GM10266 (cell line): ENCODE data around the gene ALDOB.

Source experiments
- DNase-seq: peaks from one replicate; pipeline ENCODE4 v3.0.0; 2012; ENCODE audit errors: extremely low spot score
- TF ChIP-seq, protein P1 (sequence below): IDR thresholded peaks from 2 replicates; pipeline ENCODE4 v1.5.1; 2012; ENCODE audit warnings: mild to moderate bottlenecking, low read depth; ENCODE audit not compliant: control insufficient read depth, insufficient read depth; ENCODE audit errors: missing control alignments

The ALDOB gene

DNA sequence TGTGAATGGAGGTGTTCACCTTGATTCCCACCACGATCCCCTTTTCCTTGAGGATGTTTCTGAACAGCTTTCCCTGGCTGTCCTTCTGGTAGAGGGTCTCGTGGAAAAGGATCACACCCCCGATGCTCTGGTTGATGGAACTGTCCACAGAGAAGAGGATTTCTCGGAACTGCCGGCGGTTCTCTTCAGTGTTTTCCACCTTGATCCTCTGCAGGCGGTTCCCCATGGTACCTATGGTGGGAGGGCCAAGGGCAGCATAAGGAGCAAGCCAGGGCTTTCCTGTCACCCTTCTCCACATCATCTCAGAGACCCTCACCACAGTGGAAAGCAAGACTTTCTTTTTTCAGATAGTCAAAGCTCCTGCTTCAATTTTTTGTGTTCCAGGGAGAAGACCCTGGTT, 5.8 kb downstream of the ALDOB start:
- TF ChIP-seq, protein P1, sequence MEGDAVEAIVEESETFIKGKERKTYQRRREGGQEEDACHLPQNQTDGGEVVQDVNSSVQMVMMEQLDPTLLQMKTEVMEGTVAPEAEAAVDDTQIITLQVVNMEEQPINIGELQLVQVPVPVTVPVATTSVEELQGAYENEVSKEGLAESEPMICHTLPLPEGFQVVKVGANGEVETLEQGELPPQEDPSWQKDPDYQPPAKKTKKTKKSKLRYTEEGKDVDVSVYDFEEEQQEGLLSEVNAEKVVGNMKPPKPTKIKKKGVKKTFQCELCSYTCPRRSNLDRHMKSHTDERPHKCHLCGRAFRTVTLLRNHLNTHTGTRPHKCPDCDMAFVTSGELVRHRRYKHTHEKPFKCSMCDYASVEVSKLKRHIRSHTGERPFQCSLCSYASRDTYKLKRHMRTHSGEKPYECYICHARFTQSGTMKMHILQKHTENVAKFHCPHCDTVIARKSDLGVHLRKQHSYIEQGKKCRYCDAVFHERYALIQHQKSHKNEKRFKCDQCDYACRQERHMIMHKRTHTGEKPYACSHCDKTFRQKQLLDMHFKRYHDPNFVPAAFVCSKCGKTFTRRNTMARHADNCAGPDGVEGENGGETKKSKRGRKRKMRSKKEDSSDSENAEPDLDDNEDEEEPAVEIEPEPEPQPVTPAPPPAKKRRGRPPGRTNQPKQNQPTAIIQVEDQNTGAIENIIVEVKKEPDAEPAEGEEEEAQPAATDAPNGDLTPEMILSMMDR: no peak
- DNase-seq: no peak

- TF ChIP-seq, protein P1: no peak
- DNase-seq: no peak
These were observed 6.7 kb downstream of the ALDOB start for GRCh38 chr9:101428909-101429308.

DNA sequence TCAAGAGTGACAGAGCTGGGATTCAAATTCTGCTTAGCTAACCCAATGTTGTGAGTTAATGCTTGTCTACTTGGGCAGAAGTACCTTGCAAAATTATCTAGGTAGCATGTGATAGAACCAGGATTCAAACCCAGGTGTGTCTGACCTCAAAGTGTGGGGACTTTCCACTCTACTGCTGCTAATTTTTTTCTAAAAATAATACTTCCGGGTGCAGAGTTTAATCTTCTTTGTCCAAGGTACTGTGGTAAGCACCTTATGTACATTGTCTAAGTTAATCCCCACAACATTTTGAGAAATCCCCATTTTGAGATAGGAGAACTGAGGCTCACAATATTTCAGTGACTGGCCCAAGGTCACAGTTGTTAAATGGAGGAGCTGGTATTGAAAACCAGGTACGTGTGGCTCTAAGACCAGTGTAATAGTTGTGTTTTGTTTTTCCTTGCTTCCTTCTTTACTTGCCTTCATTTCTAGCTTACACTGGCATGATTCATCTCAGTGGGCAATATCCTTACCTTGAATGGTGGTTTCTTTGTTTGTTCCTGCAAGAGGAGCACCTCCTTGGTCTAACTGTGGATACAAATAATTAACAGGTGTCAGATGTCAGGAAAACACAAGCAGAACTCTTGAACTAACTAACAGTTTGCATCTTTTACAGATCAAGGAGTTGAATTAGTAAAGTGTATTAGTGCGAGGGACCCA, 7.5 kb downstream of the ALDOB start:
- TF ChIP-seq, protein P1: no peak
- DNase-seq: no peak

- no peak for DNase-seq
- TF ChIP-seq, protein P1: no peak
These were observed 8.2 kb downstream of the ALDOB start for GRCh38 chr9:101427358-101427757.

DNA sequence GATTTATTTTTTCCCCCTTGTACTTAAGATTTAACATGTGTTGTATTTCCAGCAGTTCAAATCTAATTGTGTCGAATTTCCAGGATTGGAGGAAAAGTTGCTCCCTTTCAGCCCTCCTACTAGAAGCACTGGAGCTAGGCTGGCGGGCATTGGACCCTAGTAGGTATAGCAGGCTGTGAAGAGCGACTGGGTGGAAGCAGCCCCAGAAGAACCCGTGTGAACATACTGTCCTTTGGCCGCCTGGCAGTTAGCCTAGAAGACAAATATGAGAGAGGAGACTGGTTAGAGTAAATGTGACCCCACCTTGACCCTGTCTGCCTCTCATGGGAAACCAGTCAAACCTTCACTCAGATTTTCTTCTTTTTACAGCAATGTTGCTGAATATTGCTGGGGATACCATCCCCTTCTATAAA, 13.9 kb downstream of the ALDOB start:
- TF ChIP-seq, protein P1: no peak
- DNase-seq: no peak

DNA sequence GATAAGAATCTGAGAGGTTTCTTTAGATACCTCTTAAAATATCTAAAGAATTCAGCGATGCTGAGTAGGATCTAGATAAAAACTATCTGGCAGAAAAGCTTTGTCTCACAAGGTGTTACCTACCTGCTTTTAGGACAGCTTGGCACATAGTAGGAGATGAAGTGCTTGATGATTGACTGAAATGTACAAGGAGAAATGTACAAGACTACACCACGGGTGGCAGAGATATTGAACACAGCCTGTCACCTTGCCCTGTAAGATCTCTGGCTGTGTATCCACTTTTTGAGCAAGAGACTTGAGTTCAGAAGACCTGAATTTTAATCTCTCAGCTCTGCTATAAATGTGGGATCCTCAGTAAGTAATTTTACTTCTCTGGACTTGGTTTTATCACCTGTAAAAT, 15.7 kb downstream of the ALDOB start:
- no peak for DNase-seq
- TF ChIP-seq, protein P1: no peak

DNA sequence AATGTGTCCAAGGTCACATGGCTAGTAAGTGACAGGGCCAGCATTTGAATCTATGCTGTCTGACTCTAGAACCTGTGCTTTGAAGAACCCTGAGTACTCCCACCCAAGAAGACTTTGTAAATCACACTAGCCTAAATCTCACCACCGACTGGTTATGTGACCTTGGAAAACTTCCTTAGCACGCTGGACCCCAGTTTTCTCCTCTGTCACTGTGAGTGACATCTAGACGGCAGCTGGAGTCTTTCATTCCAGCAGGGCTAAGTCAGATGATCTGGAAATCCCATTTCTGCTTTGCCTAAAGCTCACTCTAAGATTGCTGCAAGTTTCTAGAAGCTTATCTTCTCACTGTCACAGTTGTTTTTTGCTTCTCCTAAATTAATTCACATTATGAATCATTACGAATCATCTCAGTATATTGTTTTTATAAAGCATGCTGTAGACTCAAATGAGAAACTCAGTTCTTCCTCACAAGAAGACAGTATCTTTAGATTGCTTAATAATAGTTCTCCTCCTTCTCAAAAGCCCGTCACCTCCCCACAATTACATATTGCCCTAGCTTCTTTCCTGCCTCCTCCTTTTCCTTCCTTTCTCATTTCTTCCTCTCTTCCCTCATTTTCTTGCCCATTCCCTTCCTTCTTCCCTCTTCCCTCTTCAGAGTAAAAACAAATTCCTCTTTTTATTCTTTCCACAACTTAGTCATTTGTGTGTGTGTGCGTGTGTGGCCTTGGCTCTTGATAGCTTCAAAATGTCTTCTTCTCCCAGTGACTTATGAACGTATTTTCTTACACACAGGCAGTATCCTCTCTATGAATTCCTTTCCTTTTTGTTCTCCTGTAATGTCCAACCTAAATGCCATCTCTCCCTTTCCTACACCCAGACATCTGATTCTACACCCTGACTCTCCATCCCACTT, 16.8 kb downstream of the ALDOB start:
- DNase-seq: no peak
- TF ChIP-seq, protein P1: no peak
